LNCaP clone FGC (cell line): Measurements from ENCODE around the gene SUGP2.
A peak's percentile ranks its signal among the peaks of the same experiment; 100 is the strongest.

Experiments used
- DNase-seq: peaks from one replicate; pipeline ENCODE4 v3.0.0-alpha.2; 2011; ENCODE audit warnings: low read depth
- H3K4me3 ChIP-seq: 2 replicates; pipeline ENCODE4 v1.5.1; 2011; ENCODE audit warnings: mild to moderate bottlenecking, low read depth, low read length, control low read depth
- TF ChIP-seq, protein P1 (sequence below): IDR thresholded peaks from 2 replicates; pipeline ENCODE4 v1.5.1; 2012; ENCODE audit warnings: mild to moderate bottlenecking; ENCODE audit not compliant: control insufficient read depth, insufficient read depth; ENCODE audit errors: extremely low read depth

SUGP2 gene

DNA sequence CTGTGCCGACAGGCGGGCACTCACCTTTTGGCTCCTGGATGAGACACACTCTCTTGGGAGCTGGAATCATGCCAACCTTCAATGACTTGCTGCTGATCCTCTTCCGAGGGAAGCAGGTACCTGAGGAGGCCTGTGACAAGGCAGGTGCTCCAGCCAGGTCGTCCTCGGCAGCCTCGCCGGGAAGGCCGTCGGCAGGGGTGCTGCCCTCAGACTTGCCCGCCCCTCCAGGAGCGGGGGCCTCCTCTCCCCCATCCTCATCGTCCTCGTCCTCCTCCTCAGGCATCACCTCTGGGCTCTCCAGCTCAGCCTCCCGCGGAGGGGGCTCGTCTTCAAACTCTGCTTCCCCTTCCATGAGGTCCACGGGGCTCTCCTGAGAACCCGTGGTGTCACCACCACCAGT, 29.2 kb downstream of the SUGP2 start:
- TF ChIP-seq, protein P1, sequence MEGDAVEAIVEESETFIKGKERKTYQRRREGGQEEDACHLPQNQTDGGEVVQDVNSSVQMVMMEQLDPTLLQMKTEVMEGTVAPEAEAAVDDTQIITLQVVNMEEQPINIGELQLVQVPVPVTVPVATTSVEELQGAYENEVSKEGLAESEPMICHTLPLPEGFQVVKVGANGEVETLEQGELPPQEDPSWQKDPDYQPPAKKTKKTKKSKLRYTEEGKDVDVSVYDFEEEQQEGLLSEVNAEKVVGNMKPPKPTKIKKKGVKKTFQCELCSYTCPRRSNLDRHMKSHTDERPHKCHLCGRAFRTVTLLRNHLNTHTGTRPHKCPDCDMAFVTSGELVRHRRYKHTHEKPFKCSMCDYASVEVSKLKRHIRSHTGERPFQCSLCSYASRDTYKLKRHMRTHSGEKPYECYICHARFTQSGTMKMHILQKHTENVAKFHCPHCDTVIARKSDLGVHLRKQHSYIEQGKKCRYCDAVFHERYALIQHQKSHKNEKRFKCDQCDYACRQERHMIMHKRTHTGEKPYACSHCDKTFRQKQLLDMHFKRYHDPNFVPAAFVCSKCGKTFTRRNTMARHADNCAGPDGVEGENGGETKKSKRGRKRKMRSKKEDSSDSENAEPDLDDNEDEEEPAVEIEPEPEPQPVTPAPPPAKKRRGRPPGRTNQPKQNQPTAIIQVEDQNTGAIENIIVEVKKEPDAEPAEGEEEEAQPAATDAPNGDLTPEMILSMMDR: no peak
- DNase-seq: no peak

DNA sequence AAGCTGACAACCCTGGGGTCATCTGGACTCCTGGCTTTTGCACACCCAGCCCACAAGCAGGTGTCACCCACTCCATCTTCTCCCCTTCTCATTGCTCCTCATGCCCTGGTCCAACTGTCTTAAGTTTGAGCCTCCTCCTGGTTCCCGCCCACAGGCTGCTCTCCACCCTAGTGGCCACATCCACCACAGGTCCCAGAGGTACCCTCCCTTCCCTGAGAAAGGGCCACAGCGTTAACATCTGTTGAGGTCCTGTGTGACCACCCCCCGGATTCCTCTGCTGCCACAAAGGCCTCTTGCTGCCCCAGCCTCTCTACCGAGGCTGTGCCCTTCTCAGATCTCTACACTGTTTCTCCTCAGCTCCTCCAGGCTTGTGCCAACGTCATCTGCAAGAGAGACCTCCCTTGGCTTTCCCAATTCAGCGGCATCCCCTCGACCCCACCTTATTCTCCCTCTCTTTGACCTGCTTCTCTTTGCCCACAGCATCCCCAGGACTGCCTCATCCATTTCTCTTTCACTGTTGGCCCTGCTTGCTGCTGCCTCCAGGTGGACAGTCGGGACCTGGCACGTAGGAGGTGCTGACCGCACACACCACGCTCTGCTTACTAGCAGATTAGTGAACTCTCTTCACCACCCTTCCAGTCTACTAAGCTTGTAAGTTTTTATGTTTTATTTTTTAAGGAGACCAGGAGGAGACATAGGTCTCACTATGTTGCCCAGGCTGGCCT, 33.3 kb downstream of the SUGP2 start:
- DNase-seq: no peak

More for the DNA sequence above, 29.2 kb downstream of the SUGP2 start:
- no peak overlapping the region for H3K4me3 ChIP-seq

DNA sequence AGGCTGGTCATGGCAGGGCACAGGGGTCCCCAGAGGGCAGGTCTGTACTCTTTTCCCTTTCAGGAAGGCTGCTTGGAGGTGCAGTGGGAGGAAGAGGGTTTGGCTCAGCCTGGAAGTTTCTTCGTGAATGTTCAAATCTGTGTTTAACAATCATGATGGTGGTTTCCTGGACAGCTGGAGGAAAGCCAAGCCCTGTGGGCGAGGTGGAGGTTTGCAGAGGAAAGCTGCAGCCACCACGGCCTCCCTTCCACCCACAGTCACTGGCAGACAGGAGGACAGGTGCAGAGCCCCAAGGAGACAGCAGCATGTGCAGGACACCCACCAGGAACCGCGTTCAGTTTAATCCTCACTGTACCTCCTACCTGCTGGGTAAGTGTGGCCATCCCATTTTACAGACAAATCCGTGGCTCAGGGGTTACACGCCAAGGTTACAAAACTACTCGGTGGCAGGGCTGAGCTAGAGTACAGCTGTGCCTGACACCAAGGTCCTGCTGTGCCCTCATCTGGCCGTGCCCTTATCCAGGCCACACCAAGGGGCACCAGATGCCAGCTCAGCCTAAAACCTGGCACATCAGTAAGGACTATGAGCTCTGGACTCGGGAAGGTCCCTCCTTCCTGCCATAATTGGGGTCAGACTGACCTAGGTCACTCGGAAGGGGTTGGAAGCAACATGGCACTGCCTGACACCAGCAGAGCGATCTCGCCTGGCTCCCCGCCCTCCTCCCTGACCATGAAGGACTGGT, 34.1 kb downstream of the SUGP2 start:
- H3K4me3 ChIP-seq: no peak overlapping the region
- DNase-seq: no peak
- TF ChIP-seq, protein P1: no peak

More for the DNA sequence above, 33.3 kb downstream of the SUGP2 start:
- TF ChIP-seq, protein P1: peak; percentile 41
- no peak overlapping the region for H3K4me3 ChIP-seq

DNA sequence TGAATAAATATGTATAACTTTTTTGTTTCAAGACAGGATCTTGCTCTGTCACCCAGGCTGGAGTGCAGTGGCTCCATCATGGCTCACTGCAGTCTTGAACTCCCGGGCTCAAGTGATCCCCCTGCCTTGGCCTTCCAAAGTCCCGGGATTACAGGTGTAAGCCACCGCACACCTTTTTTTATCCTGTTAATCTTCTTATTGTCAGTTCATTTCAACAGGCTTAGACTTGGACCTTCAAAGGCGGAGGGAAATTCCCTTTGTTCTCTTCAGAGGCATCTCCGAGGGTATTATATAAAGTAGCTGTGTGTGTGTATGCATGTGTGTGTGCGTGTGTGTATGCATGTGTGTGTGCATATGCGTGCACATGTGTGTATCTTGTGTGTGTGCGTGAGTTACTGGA, 35.0 kb downstream of the SUGP2 start:
- TF ChIP-seq, protein P1: no peak
- no peak for DNase-seq
- no peak overlapping the region for H3K4me3 ChIP-seq

DNA sequence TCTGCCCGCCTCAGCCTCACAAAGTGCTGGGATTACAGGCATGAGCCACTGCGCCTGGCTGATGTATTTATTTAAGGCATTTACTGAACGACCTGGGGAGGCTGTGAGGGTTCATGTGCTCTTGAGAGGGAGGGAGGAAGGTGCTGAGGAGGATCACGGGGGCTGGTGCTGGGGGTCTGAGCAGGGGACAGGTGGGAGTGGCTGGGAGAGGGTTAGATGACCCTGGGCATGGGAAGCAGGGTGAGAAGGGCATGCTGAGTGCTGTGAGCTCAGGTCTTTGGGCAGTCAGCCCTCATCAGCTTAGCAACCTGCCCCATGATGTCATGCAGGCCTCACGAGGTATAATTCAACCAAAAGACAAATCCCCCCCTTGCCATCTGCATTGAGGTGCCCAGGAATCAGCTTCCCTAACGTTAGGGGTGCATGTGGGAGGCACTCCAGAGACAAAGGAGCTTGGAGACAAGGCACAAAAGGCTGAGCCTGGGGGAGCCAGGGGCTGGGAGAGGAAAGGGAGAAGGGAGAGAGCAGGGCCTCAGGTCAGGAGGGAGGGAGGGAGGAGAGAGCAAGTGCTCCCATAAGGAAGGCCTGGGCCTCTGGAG, 36.4 kb downstream of the SUGP2 start:
- H3K4me3 ChIP-seq: no peak overlapping the region
- TF ChIP-seq, protein P1: no peak
- DNase-seq: no peak

DNA sequence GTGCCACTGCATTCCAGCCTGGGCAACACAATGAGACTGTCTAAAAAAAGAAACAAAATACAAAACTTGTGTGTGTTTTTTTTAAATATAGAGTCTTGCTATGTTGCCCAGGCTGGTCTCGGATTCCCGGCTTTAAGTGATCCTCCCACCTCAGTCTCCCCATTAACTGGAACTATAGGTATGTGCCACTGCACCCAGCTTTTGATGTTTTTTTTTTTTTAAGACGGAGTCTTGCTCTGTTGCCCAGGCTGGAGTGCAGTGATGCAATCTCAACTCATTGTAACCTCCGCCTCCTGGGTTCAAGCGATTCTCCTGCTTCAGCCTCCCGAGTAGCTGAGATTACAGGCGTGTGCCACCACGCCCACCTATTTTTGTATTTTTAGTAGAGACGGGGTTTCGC, 37.0 kb downstream of the SUGP2 start:
- H3K4me3 ChIP-seq: no peak overlapping the region
- TF ChIP-seq, protein P1: no peak
- DNase-seq: no peak
